IPS-15b (cell line): Measurements from ENCODE around the gene HSPA9.

Experiments
- H3K27me3 ChIP-seq: one replicate; pipeline ENCODE4 v1.6.1; 2013; ENCODE audit warnings: low read length; ENCODE audit not compliant: control insufficient read depth, insufficient read depth
- H3K36me3 ChIP-seq: one replicate; pipeline ENCODE4 v1.6.1; 2013; ENCODE audit warnings: low read length; ENCODE audit not compliant: control insufficient read depth, insufficient read depth
- H3K4me1 ChIP-seq: one replicate; pipeline ENCODE4 v1.6.1; 2013; ENCODE audit warnings: mild to moderate bottlenecking, low read length; ENCODE audit not compliant: control insufficient read depth, insufficient read depth
- H3K4me3 ChIP-seq: one replicate; pipeline ENCODE4 v1.5.1; 2013; ENCODE audit warnings: low read depth, low read length
- H3K9ac ChIP-seq: one replicate; pipeline ENCODE4 v1.6.1; 2013; ENCODE audit warnings: low read depth, mild to moderate bottlenecking, low read length
- H3K9me3 ChIP-seq: one replicate; pipeline ENCODE4 v1.6.1; 2013; ENCODE audit warnings: mild to moderate bottlenecking, low read length; ENCODE audit not compliant: control insufficient read depth, insufficient read depth

Gene HSPA9

GRCh38 chr5:138536665-138537315 is 38.4 kb downstream of the HSPA9 start:
- Histone ChIP-seq H3K9me3 (no peaks in the 10 kb centered on the region), H3K4me1 (peaks cover 5% of the 10 kb centered on the region), H3K36me3 (peaks cover 3% of the 10 kb centered on the region)

GRCh38 chr5:138536215-138536614 is 39.0 kb downstream of the HSPA9 start:
- Histone ChIP-seq H3K27me3 (no peaks in the 10 kb centered on the region), H3K9ac (no peak overlapping the region), H3K9me3 (no peaks in the 10 kb centered on the region), H3K4me3 (no peak overlapping the region), H3K4me1 (peaks cover 5% of the 10 kb centered on the region), H3K36me3 (peaks cover 3% of the 10 kb centered on the region)

More at GRCh38 chr5:138536665-138537315, 38.4 kb downstream of the HSPA9 start:
- Histone ChIP-seq H3K9ac (no peak overlapping the region), H3K4me3 (no peak overlapping the region), H3K27me3 (no peaks in the 10 kb centered on the region)

- peaks cover 2% of the 10 kb centered on the region for H3K4me1 ChIP-seq
- H3K9ac ChIP-seq = no peak overlapping the region
- H3K36me3 ChIP-seq = peaks cover 2% of the 10 kb centered on the region
- H3K9me3 ChIP-seq = no peaks in the 10 kb centered on the region
- H3K4me3 ChIP-seq = no peak overlapping the region
- no peaks in the 10 kb centered on the region for H3K27me3 ChIP-seq
Measured at GRCh38 chr5:138533973-138534941, 40.9 kb downstream of the HSPA9 start.

GRCh38 chr5:138529812-138530211 is 45.4 kb downstream of the HSPA9 start:
- H3K4me3 ChIP-seq = no peak overlapping the region
- H3K9ac ChIP-seq = no peak overlapping the region
- H3K36me3 ChIP-seq = peaks cover 2% of the 10 kb centered on the region
- H3K9me3 ChIP-seq = no peaks in the 10 kb centered on the region
- H3K4me1 ChIP-seq = peaks cover 5% of the 10 kb centered on the region
- H3K27me3 ChIP-seq = no peaks in the 10 kb centered on the region

- H3K36me3 ChIP-seq = peaks cover 2% of the 10 kb centered on the region
- H3K4me3 ChIP-seq = no peak overlapping the region
- H3K27me3 ChIP-seq = no peaks in the 10 kb centered on the region
- peaks cover 5% of the 10 kb centered on the region for H3K4me1 ChIP-seq
- peak overlapping the region; percentile 37 for H3K9ac ChIP-seq
- no peaks in the 10 kb centered on the region for H3K9me3 ChIP-seq
Measured at GRCh38 chr5:138528744-138529469, 46.3 kb downstream of the HSPA9 start.

GRCh38 chr5:138528208-138528607 is 47.0 kb downstream of the HSPA9 start:
- no peaks in the 10 kb centered on the region for H3K9me3 ChIP-seq
- H3K4me1 ChIP-seq = peaks cover 5% of the 10 kb centered on the region
- H3K4me3 ChIP-seq = no peak overlapping the region
- H3K27me3 ChIP-seq = no peaks in the 10 kb centered on the region
- H3K36me3 ChIP-seq = peaks cover 4% of the 10 kb centered on the region
- no peak overlapping the region for H3K9ac ChIP-seq

GRCh38 chr5:138527170-138527569 is 48.0 kb downstream of the HSPA9 start:
- no peaks in the 10 kb centered on the region for H3K9me3 ChIP-seq
- no peak overlapping the region for H3K9ac ChIP-seq
- H3K27me3 ChIP-seq = no peaks in the 10 kb centered on the region
- H3K36me3 ChIP-seq = peaks cover 4% of the 10 kb centered on the region
- H3K4me3 ChIP-seq = no peak overlapping the region
- peaks cover 5% of the 10 kb centered on the region for H3K4me1 ChIP-seq

- H3K9ac ChIP-seq = no peak overlapping the region
- H3K4me3 ChIP-seq = no peak overlapping the region
- no peaks in the 10 kb centered on the region for H3K27me3 ChIP-seq
- peaks cover 3% of the 10 kb centered on the region for H3K36me3 ChIP-seq
- no peaks in the 10 kb centered on the region for H3K4me1 ChIP-seq
- no peaks in the 10 kb centered on the region for H3K9me3 ChIP-seq
Measured at GRCh38 chr5:138523406-138523805, 51.8 kb downstream of the HSPA9 start.

GRCh38 chr5:138520971-138521370 is 54.2 kb downstream of the HSPA9 start:
- H3K27me3 ChIP-seq = no peaks in the 10 kb centered on the region
- no peak overlapping the region for H3K9ac ChIP-seq
- H3K4me1 ChIP-seq = no peaks in the 10 kb centered on the region
- H3K4me3 ChIP-seq = no peak overlapping the region
- peaks cover 3% of the 10 kb centered on the region for H3K36me3 ChIP-seq
- H3K9me3 ChIP-seq = no peaks in the 10 kb centered on the region

- Histone ChIP-seq H3K4me3 (no peak overlapping the region), H3K36me3 (peaks cover 11% of the 10 kb centered on the region), H3K27me3 (no peaks in the 10 kb centered on the region), H3K9me3 (no peaks in the 10 kb centered on the region), H3K4me1 (no peaks in the 10 kb centered on the region), H3K9ac (no peak overlapping the region)
Measured at GRCh38 chr5:138517437-138517836, 57.8 kb downstream of the HSPA9 start.

- peaks cover 20% of the 10 kb centered on the region for H3K36me3 ChIP-seq
- H3K4me3 ChIP-seq = no peak overlapping the region
- no peak overlapping the region for H3K9ac ChIP-seq
- H3K27me3 ChIP-seq = no peaks in the 10 kb centered on the region
- no peaks in the 10 kb centered on the region for H3K9me3 ChIP-seq
- no peaks in the 10 kb centered on the region for H3K4me1 ChIP-seq
Measured at GRCh38 chr5:138515556-138516245, 59.5 kb downstream of the HSPA9 start.
